B cell (primary cell): Measurements from ENCODE around the gene CCDC117. TPM values are rescaled to one million over a fixed set of nuclear protein-coding genes. Genes with fewer than 3 reads are reported as not detected.
A peak's percentile ranks its signal among the peaks of the same experiment; 100 is the strongest.
"Not testable (repeated sequence)": the region's sequence is repeated elsewhere in the genome, so short reads cannot be mapped to it uniquely, and the experiment has no call there.

Experiments
- ATAC-seq: fragments of 200-7000 bp; cut with Tn5 transposase; one replicate; pipeline ENCODE4 v1.10.0; 2021; ENCODE audit warnings: low read depth, mild to moderate bottlenecking, moderate number of reproducible peaks, moderate library complexity
- CTCF ChIA-PET: fragments of 350-600 bp; sonication (Branson Sonifier 250); formaldehyde crosslinking; loops from one replicate; lab custom pipeline; 2021; ENCODE audit warnings: antibody characterized with exemption, inconsistent platforms; lab: Charles Lee
- POLR2A ChIA-PET: fragments of 350-600 bp; sonication (Branson Sonifier 250); formaldehyde crosslinking; loops from one replicate; lab custom pipeline; 2021; ENCODE audit warnings: antibody characterized with exemption; lab: Charles Lee
- DNase-seq: peaks from one replicate; pipeline ENCODE4 v3.0.0; 2013
- H2AFZ ChIP-seq: 2 replicates; pipeline ENCODE4 v1.6.1; 2012; ENCODE audit warnings: mild to moderate bottlenecking, low read depth, low read length; ENCODE audit not compliant: insufficient read depth, poor library complexity, severe bottlenecking
- H3K27ac ChIP-seq, 2 donors: 1 replicate in 1 of 2; 2 replicates in 1 of 2; pipeline ENCODE4 v1.5.1; 2012 to 2013; ENCODE audit warnings: low read length in 2 of 2, mild to moderate bottlenecking in 2 of 2, moderate library complexity in 1 of 2
- H3K27me3 ChIP-seq, 4 experiments: fragments of 200-600 bp in 1 of 4; sonication (generic) in 1 of 4; replicated peaks in 1 of 4; 1 replicate in 2 of 4; 2 replicates in 2 of 4; pipeline versions ENCODE4 v1.6.1 to v1.7.0; 2013 to 2016; ENCODE audit warnings: low read length in 3 of 4, mild to moderate bottlenecking in 2 of 4, mixed read lengths in 1 of 4, moderate library complexity in 1 of 4; ENCODE audit not compliant: insufficient read depth in 4 of 4, control insufficient read depth in 3 of 4; ENCODE audit errors: control extremely low read depth in 1 of 4
- H3K36me3 ChIP-seq, 2 experiments: replicated peaks in 1 of 2; 1 replicate in 1 of 2; 2 replicates in 1 of 2; pipeline versions ENCODE4 v1.6.1 to v1.7.1; 2013; ENCODE audit warnings: low read length in 1 of 2; ENCODE audit not compliant: insufficient read depth in 2 of 2, control insufficient read depth in 1 of 2; ENCODE audit errors: control extremely low read depth in 1 of 2, extremely low read depth in 1 of 2
- H3K4me1 ChIP-seq, 2 donors: fragments of 200-600 bp in 1 of 2; sonication (generic) in 1 of 2; 1 replicate in 1 of 2; 2 replicates in 1 of 2; pipeline versions ENCODE4 v1.5.1 to v1.6.1; 2013 to 2017; ENCODE audit warnings: low read length in 2 of 2; ENCODE audit not compliant: control insufficient read depth in 2 of 2, insufficient read depth in 2 of 2
- H3K4me2 ChIP-seq: replicated peaks from 2 replicates; pipeline ENCODE3; 2012; ENCODE audit warnings: mild to moderate bottlenecking, low read depth, low read length; ENCODE audit not compliant: poor library complexity, severe bottlenecking
- H3K4me3 ChIP-seq, 5 experiments: fragments of 200-600 bp in 1 of 5; sonication (generic) in 1 of 5; 1 replicate in 3 of 5; 2 replicates in 2 of 5; pipeline versions ENCODE4 v1.5.1 to v1.7.0; 2011 to 2016; ENCODE audit warnings: low read length in 4 of 5, mild to moderate bottlenecking in 4 of 5, low read depth in 2 of 5, control low read depth in 1 of 5, moderate library complexity in 1 of 5; ENCODE audit not compliant: insufficient read depth in 1 of 5; ENCODE audit errors: control extremely low read depth in 1 of 5, extremely low read depth in 1 of 5
- H3K79me2 ChIP-seq: fragments of 200-600 bp; sonication (generic); one replicate; pipeline ENCODE4 v1.6.0; 2016; ENCODE audit warnings: low read length; ENCODE audit not compliant: control insufficient read depth, insufficient read depth
- H3K9ac ChIP-seq: fragments of 200-600 bp; sonication (generic); 2 replicates; pipeline ENCODE4 v1.6.1; 2017; ENCODE audit warnings: mild to moderate bottlenecking, low read length, moderate library complexity
- H3K9me3 ChIP-seq, 3 donors: one replicate each; pipeline versions ENCODE4 v1.6.1 to v1.7.1; 2013; ENCODE audit warnings: low read length in 2 of 3; ENCODE audit not compliant: control insufficient read depth in 2 of 3, insufficient read depth in 1 of 3; ENCODE audit errors: control extremely low read depth in 1 of 3
- H4K20me1 ChIP-seq: 2 replicates; pipeline ENCODE4 v1.6.0; 2012; ENCODE audit warnings: mild to moderate bottlenecking, low read length; ENCODE audit not compliant: insufficient read depth, control insufficient read depth, poor library complexity, severe bottlenecking
- H3K27ac Mint-ChIP-seq: one replicate; pipeline ENCODE4 v1.8.0; 2021; ENCODE audit warnings: mixed read lengths
- H3K27me3 Mint-ChIP-seq: one replicate; pipeline ENCODE4 v1.8.0; 2021; ENCODE audit warnings: mixed read lengths
- H3K4me1 Mint-ChIP-seq: one replicate; pipeline ENCODE4 v1.8.0; 2021; ENCODE audit warnings: mixed read lengths
- H3K4me3 Mint-ChIP-seq: one replicate; pipeline ENCODE4 v1.8.0; 2021; ENCODE audit warnings: mixed read lengths
- H3K9me3 Mint-ChIP-seq: one replicate; pipeline ENCODE4 v1.8.0; 2022; ENCODE audit warnings: mixed read lengths; ENCODE audit not compliant: insufficient read depth
- EZH2 ChIP-seq: IDR thresholded peaks from 2 replicates; pipeline ENCODE4 v1.6.1; 2012; ENCODE audit warnings: borderline replicate concordance, low read depth, mild to moderate bottlenecking, moderate library complexity, low read length; ENCODE audit not compliant: insufficient read depth, poor library complexity, severe bottlenecking
- WGBS: methylation state at CpG from one replicate; pipeline ENCODE4 v1.1.5; 2013; ENCODE audit warnings: missing lambda C conversion rate; ENCODE audit not compliant: insufficient coverage; 5-methylcytosine and 5-hydroxymethylcytosine counted together
- intact Hi-C: fragments of 100-400 bp; cut with micrococcal nuclease; formaldehyde crosslinking; loops from one replicate; pipeline ENCODE4 v1.10.0; 2022
- polyA plus RNA-seq: library from polyadenylated mRNA; depleted of rRNA; stranded (reverse); fragments of >200 nt; gene quantifications from 2 replicates; pipeline ENCODE4 v1.2.3, GENCODE V29; 2012
- total RNA-seq, 2 donors: library from RNA; stranded (reverse); fragments of 120-200 nt in 1 of 2; gene quantifications; 1 replicate in 1 of 2; 2 replicates in 1 of 2; pipeline versions ENCODE4 v1.2.3 to v1.2.4, GENCODE V29; 2013 to 2022
- TF ChIP-seq, protein P1 (sequence below): fragments of 200-600 bp; IDR thresholded peaks from one replicate; pipeline ENCODE4 v1.8.0; 2022; ENCODE audit warnings: antibody characterized with exemption, mild to moderate bottlenecking

Gene CCDC117
- total and polyA plus RNA-seq, 2 donors (not counting 1 experiment from before 2014, with no cell fraction given) = 7.7 to 25.6 TPM

DNA sequence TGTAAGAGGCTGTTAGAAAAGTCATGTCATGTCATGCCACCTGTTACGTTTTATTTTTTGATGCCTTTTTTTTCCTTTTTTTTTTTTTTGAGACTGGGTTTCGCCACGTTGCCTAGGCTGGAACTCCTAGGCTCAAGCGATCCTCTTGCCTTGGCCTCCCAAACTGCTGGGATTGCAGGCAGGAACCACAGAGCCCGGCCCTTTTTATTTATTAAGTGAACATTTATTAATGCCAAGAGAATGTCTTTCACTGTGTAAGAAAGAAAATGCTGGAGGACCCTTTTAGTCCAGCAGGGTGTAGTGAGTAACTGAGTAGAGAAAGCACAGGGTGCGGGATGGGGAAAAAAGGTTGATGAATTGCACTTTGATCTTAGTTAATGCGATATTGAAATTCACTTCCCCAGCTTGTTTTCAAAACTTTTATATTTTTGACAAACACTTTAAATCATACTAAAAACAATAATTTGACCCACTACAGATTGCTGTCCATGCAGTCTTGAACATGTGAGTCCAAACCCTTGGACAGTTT is 30.2 kb downstream of the CCDC117 start:
- Histone ChIP-seq H3K79me2 (peaks cover 29% of the 10 kb centered on the region), H3K27ac (no peak overlapping the region), H3K4me1 (peaks cover 27 to 37% of the 10 kb centered on the region in 2 donors), H4K20me1 (no peaks in the 10 kb centered on the region), H2AFZ (peak overlapping the region; percentile 48), H3K9ac (peak overlapping the region; percentile 99), H3K4me3 (peak overlapping the region in 1 of 5 experiments; percentile 82), H3K4me2 (peak overlapping the region; percentile 88), H3K9me3 (no peaks in the 10 kb centered on the region), H3K36me3 (no peaks in the 10 kb centered on the region), H3K27me3 (no peaks in the 10 kb centered on the region)
- no peak for TF ChIP-seq EZH2
- TF ChIP-seq, protein P1, sequence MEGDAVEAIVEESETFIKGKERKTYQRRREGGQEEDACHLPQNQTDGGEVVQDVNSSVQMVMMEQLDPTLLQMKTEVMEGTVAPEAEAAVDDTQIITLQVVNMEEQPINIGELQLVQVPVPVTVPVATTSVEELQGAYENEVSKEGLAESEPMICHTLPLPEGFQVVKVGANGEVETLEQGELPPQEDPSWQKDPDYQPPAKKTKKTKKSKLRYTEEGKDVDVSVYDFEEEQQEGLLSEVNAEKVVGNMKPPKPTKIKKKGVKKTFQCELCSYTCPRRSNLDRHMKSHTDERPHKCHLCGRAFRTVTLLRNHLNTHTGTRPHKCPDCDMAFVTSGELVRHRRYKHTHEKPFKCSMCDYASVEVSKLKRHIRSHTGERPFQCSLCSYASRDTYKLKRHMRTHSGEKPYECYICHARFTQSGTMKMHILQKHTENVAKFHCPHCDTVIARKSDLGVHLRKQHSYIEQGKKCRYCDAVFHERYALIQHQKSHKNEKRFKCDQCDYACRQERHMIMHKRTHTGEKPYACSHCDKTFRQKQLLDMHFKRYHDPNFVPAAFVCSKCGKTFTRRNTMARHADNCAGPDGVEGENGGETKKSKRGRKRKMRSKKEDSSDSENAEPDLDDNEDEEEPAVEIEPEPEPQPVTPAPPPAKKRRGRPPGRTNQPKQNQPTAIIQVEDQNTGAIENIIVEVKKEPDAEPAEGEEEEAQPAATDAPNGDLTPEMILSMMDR = no peak
- H3K27ac Mint-ChIP-seq = no peak overlapping the region
- ChIA-PET POLR2A (no interaction called here), CTCF (interaction anchor here (0.6 to 1.4 kb wide), 4 partner anchors 17 to 443 kb away, joined by 3 to 5 read pairs (median 4); no protein-coding TSS in a partner anchor)
- intact Hi-C loops = loop anchor here (1.0 to 5.0 kb wide), 3 partner anchors 80 to 1465 kb away; partner anchors contain the start of genes OSM, TTC28 and ZNRF3
- 0% methylated on average over 1 of the region's 7 CpGs for WGBS
- ATAC-seq (no peak), DNase-seq (no peak)
- no peaks in the 10 kb centered on the region for H3K27me3 Mint-ChIP-seq
- no peaks in the 10 kb centered on the region for H3K9me3 Mint-ChIP-seq
- H3K4me1 Mint-ChIP-seq = peaks cover 39% of the 10 kb centered on the region
- H3K4me3 Mint-ChIP-seq = peak overlapping the region; percentile 86

DNA sequence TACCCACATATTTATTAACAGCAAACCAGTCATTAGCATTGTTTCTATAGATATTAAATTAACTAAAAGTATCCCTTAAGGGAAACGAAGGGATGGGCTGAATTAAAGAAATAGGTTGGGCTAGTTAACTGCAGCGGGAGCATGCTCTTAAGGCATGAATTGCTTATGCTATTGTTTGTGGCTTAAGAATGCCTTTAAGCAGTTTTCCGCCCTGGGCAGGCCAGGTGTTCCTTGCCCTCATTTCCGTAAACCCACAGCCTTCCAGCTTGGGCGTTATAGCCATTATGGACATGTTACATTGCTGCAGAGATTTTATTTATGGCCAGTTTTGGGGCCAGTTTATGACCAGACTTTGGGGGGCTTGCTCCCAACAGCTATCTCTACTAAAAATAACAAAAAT is 32.9 kb downstream of the CCDC117 start:
- H3K4me1 Mint-ChIP-seq = peaks cover 26% of the 10 kb centered on the region
- H3K27ac Mint-ChIP-seq, H3K27me3 Mint-ChIP-seq, H3K36me3 ChIP-seq, H3K4me3 Mint-ChIP-seq, CTCF ChIA-PET, ATAC-seq, H3K9me3 Mint-ChIP-seq, H3K4me2 ChIP-seq, intact Hi-C loops, H3K27me3 ChIP-seq, H3K27ac ChIP-seq, POLR2A ChIA-PET, H3K79me2 ChIP-seq, H3K9me3 ChIP-seq, H3K9ac ChIP-seq, DNase-seq, H2AFZ ChIP-seq, H4K20me1 ChIP-seq, H3K4me3 ChIP-seq: not testable (repeated sequence)
- 100% methylated on average over 4 of the region's 5 CpGs for WGBS
- peaks cover 20 to 21% of the 10 kb centered on the region in 2 donors for H3K4me1 ChIP-seq
